ENCODE data around the gene TNKS1BP1. TPM values are rescaled to one million over a fixed set of nuclear protein-coding genes. Genes with fewer than 3 reads are reported as not detected.

The TNKS1BP1 gene
- polyA plus RNA-seq, 1 experiment, result 73.7 TPM

- no peaks in the 10 kb centered on the region for H3K27me3 ChIP-seq (ENCODE audit: control insufficient read depth, insufficient read depth, low read length)
- ChIA-PET CTCF (interaction anchor here (0.7 to 4.6 kb wide), 10 partner anchors 12 to 436 kb away, joined by 3 to 48 read pairs (median 4); no protein-coding TSS in a partner anchor), POLR2A (no interaction called here)
- no peak overlapping the region for H3K4me3 ChIP-seq (ENCODE audit: low read depth, low read length)
- no peaks in the 10 kb centered on the region for H3K36me3 ChIP-seq (ENCODE audit: control insufficient read depth, insufficient read depth, low read length)
- TF ChIP-seq CTCF (IDR thresholded peaks at IDR 0.05; ENCODE audit: insufficient read depth, low read depth, low read length), result no peak
- DNase-seq (ENCODE audit: low read depth), result no peak
Observed at GRCh38 chr11:57276971-57277675, 47.6 kb downstream of the TNKS1BP1 start.

GRCh38 chr11:57276169-57276970, 48.4 kb downstream of the TNKS1BP1 start:
- no peak for DNase-seq (ENCODE audit: low read depth)
- Histone ChIP-seq H3K27me3 (ENCODE audit: control insufficient read depth, insufficient read depth, low read length) (no peaks in the 10 kb centered on the region), H3K4me3 (ENCODE audit: low read depth, low read length) (no peak overlapping the region), H3K36me3 (ENCODE audit: control insufficient read depth, insufficient read depth, low read length) (no peaks in the 10 kb centered on the region)
- ChIA-PET CTCF (interaction anchor here (0.7 to 4.6 kb wide), 4 partner anchors 13 to 73 kb away, joined by 3 to 48 read pairs (median 4); no protein-coding TSS in a partner anchor), POLR2A (no interaction called here)
- no peak for TF ChIP-seq CTCF (IDR thresholded peaks at IDR 0.05; ENCODE audit: insufficient read depth, low read depth, low read length)

- DNase-seq (ENCODE audit: low read depth), result no peak
- H3K4me3 ChIP-seq (ENCODE audit: low read depth, low read length), result no peak overlapping the region
- no peaks in the 10 kb centered on the region for H3K36me3 ChIP-seq (ENCODE audit: control insufficient read depth, insufficient read depth, low read length)
- POLR2A ChIA-PET, result no interaction called here
- no peak for TF ChIP-seq CTCF (IDR thresholded peaks at IDR 0.05; ENCODE audit: insufficient read depth, low read depth, low read length)
- 0 out of 2 replicates have a peak, but pooled peaks cover 1% of the 10 kb centered on the region for H3K27me3 ChIP-seq (ENCODE audit: control insufficient read depth, insufficient read depth, low read length)
- CTCF ChIA-PET, result interaction anchor here (4.1 kb wide), 1 partner anchor 25 kb away, joined by 35 read pairs; no protein-coding TSS in a partner anchor
Observed at GRCh38 chr11:57275582-57275981, 49.2 kb downstream of the TNKS1BP1 start.

GRCh38 chr11:57274904-57275498, 49.8 kb downstream of the TNKS1BP1 start:
- no peak for DNase-seq (ENCODE audit: low read depth)
- ChIA-PET CTCF (interaction anchor here (1.3 to 4.1 kb wide), 2 partner anchors 10 to 25 kb away, joined by 5 to 35 read pairs; no protein-coding TSS in a partner anchor), POLR2A (no interaction called here)

More at GRCh38 chr11:57274904-57275498, 49.8 kb downstream of the TNKS1BP1 start:
- Histone ChIP-seq H3K4me3 (ENCODE audit: low read depth, low read length) (no peak overlapping the region), H3K36me3 (ENCODE audit: control insufficient read depth, insufficient read depth, low read length) (no peaks in the 10 kb centered on the region), H3K27me3 (ENCODE audit: control insufficient read depth, insufficient read depth, low read length) (0 out of 2 replicates have a peak, but pooled peaks cover 1% of the 10 kb centered on the region)
- TF ChIP-seq CTCF (IDR thresholded peaks at IDR 0.05; ENCODE audit: insufficient read depth, low read depth, low read length), result no peak
